ENCODE measurements around the gene USP15.

DNA sequence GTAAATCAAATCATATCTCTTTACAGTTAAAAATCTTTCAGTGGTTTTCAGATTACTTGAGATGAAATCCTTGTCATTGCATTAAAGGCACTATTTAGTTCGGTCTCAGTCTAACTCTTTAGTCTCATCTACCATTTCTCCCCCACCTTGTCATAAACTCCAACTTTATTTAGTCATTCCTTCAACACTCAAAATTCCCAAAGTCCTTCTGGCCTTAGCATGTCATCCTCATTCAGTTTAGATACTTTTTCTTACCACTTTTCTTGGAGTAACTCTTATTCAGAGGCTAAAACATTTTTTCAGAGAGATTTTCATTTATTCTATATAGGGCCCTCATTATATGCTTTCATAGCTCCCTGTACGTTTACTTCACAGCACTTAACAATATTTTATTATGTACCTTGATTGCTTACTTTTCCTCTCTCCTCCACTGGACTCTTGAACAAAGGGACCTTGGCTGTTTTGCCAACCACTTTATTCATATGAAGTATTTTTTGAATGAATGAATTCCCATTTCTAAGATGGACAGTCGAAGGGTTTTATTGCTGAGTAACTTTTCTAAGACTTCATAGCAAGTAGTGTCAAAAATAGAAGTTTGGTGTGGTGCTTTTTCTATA lies 12.8 kb downstream of the USP15 start:
- TF ChIP-seq, protein P1, sequence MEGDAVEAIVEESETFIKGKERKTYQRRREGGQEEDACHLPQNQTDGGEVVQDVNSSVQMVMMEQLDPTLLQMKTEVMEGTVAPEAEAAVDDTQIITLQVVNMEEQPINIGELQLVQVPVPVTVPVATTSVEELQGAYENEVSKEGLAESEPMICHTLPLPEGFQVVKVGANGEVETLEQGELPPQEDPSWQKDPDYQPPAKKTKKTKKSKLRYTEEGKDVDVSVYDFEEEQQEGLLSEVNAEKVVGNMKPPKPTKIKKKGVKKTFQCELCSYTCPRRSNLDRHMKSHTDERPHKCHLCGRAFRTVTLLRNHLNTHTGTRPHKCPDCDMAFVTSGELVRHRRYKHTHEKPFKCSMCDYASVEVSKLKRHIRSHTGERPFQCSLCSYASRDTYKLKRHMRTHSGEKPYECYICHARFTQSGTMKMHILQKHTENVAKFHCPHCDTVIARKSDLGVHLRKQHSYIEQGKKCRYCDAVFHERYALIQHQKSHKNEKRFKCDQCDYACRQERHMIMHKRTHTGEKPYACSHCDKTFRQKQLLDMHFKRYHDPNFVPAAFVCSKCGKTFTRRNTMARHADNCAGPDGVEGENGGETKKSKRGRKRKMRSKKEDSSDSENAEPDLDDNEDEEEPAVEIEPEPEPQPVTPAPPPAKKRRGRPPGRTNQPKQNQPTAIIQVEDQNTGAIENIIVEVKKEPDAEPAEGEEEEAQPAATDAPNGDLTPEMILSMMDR (IDR thresholded peaks at IDR 0.05; ENCODE audit: low read depth, low read length, poor library complexity, severe bottlenecking) = no peak
- TF ChIP-seq EZH2phosphoT487 (IDR thresholded peaks at IDR 0.05; ENCODE audit: borderline replicate concordance, low read length) = no peak
